Measurements from ENCODE around the gene OXT. TPM values are rescaled to one million over a fixed set of nuclear protein-coding genes. Genes with fewer than 3 reads are reported as not detected.
"Not testable (repeated sequence)": the region's sequence is repeated elsewhere in the genome, so short reads cannot be mapped to it uniquely, and the experiment has no call there.

OXT gene
- total RNA-seq (2014; rRNA removed; shearing (Covaris generic)): not detected in 2 replicates

- no peak for DNase-seq (ENCODE audit: low spot score)
These were observed at the start of gene OXT for GRCh38 chr20:3071610-3072529. Gene OXT, plus strand, starts transcription at chr20:3071620. Its CDS starts 36 bp downstream, at chr20:3071656.

- DNase-seq (ENCODE audit: low spot score): no peak
These were observed 49.6 kb upstream of the OXT start for GRCh38 chr20:3021777-3022176.

- DNase-seq (ENCODE audit: low spot score): not testable (repeated sequence)
These were observed 48.6 kb upstream of the OXT start for GRCh38 chr20:3022559-3023490.

- no peak for DNase-seq (ENCODE audit: low spot score)
These were observed 43.4 kb upstream of the OXT start for GRCh38 chr20:3027987-3028386.

GRCh38 chr20:3031524-3032147 is 39.8 kb upstream of the OXT start:
- no peak for DNase-seq (ENCODE audit: low spot score)

GRCh38 chr20:3032624-3033023 is 38.8 kb upstream of the OXT start:
- DNase-seq (ENCODE audit: low spot score): no peak

GRCh38 chr20:3037654-3038053 is 33.8 kb upstream of the OXT start:
- DNase-seq (ENCODE audit: low spot score): no peak

- no peak for DNase-seq (ENCODE audit: low spot score)
These were observed 33.0 kb upstream of the OXT start for GRCh38 chr20:3038454-3038853.

GRCh38 chr20:3039426-3039825 is 32.0 kb upstream of the OXT start:
- no peak for DNase-seq (ENCODE audit: low spot score)

GRCh38 chr20:3040086-3040485 is 31.3 kb upstream of the OXT start:
- DNase-seq (ENCODE audit: low spot score): no peak

GRCh38 chr20:3041854-3042409 is 29.5 kb upstream of the OXT start:
- no peak for DNase-seq (ENCODE audit: low spot score)

GRCh38 chr20:3042625-3043024 is 28.8 kb upstream of the OXT start:
- no peak for DNase-seq (ENCODE audit: low spot score)

GRCh38 chr20:3043322-3043721 is 28.1 kb upstream of the OXT start, which contains the start of gene GNRH2:
Gene GNRH2, plus strand, starts transcription at chr20:3043622. Its CDS starts 793 bp downstream, at chr20:3044415.
- DNase-seq (ENCODE audit: low spot score): no peak

GRCh38 chr20:3044336-3044965 is 27.0 kb upstream of the OXT start:
- no peak for DNase-seq (ENCODE audit: low spot score)

- peak; percentile 49 for DNase-seq (ENCODE audit: low spot score)
These were observed 26.2 kb upstream of the OXT start for GRCh38 chr20:3045042-3045815.

- peak; percentile 63 for DNase-seq (ENCODE audit: low spot score)
These were observed 25.4 kb upstream of the OXT start, which contains the start of gene MRPS26 for GRCh38 chr20:3045816-3046676. Gene MRPS26, plus strand, starts transcription at chr20:3046052. Its CDS starts 17 bp downstream, at chr20:3046069.

GRCh38 chr20:3046677-3047462 is 24.6 kb upstream of the OXT start:
- peak; percentile 19 for DNase-seq (ENCODE audit: low spot score)
